ENCODE data around the gene TWIST2.

Gene TWIST2

DNA sequence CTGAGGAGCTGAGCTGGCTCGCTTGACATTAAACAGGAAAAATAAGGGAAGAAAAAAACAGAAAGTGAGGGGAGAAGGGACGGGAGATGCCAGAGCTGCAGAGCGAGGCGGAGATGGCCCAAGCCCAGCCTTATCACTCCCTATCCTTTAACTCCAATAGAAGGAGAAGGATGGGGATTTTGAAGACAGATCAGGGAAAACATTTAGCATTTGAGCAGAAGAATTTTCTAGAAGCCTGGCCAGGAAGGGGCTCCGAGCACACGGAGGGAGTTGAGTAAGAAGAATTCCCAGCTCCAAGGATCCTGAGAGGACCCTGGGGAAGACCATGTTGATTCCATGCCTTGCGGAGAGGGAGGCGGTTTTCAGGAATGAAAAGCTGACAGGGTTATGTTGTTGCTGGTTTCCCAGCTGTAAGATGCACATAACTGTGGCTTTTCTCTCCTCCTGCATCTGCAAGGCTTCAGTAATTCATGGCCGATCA lies 35.6 kb downstream of the TWIST2 start:
- DNase-seq = no peak
- TF ChIP-seq, protein P1, sequence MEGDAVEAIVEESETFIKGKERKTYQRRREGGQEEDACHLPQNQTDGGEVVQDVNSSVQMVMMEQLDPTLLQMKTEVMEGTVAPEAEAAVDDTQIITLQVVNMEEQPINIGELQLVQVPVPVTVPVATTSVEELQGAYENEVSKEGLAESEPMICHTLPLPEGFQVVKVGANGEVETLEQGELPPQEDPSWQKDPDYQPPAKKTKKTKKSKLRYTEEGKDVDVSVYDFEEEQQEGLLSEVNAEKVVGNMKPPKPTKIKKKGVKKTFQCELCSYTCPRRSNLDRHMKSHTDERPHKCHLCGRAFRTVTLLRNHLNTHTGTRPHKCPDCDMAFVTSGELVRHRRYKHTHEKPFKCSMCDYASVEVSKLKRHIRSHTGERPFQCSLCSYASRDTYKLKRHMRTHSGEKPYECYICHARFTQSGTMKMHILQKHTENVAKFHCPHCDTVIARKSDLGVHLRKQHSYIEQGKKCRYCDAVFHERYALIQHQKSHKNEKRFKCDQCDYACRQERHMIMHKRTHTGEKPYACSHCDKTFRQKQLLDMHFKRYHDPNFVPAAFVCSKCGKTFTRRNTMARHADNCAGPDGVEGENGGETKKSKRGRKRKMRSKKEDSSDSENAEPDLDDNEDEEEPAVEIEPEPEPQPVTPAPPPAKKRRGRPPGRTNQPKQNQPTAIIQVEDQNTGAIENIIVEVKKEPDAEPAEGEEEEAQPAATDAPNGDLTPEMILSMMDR (IDR thresholded peaks at IDR 0.05; ENCODE audit: low read depth, low read length) = no peak
- Histone ChIP-seq H3K36me3 (no peaks in the 10 kb centered on the region), H3K27me3 (no peaks in the 10 kb centered on the region; the same call in 1 of the 2 replicates), H3K9me3 (no peaks in the 10 kb centered on the region), H3K4me3 (ENCODE audit: low read depth, low read length) (no peak overlapping the region), H3K4me1 (no peaks in the 10 kb centered on the region)

DNA sequence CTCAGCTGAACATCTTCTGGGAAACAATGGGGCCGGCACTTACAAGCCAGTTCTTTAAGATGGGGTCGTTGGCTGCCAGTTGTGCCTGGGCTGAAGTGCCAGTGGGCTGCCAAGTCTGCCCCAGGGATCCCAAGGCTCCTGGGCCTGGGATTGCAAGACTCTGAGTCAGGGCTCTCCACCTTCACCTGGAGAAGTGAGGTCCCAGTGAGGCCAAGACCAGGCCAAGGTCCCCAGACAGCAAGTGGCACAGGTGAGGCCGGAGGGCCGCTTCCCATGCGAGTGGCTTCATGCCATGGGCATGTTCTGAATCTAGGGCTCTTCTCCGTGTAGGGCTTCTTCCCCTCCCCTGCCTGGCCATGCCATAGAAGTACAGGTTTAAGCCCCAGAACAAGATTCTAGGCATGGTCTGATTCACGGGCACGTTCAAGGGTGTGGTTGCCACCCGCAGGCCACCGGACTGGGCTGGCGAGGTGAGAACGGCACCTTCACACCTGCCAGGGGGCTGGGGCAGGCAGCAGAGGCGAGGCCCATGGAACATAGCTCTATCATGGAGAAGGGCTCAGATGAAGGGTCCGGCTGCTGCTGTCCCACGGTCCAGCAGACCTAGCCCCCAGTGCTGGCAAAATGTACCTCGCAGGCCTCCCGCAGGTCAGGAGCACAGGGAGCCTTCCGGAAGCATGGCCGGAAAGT lies 36.4 kb downstream of the TWIST2 start:
- no peaks in the 10 kb centered on the region for H3K4me1 ChIP-seq
- H3K4me3 ChIP-seq (ENCODE audit: low read depth, low read length) = no peak overlapping the region
- no peaks in the 10 kb centered on the region for H3K36me3 ChIP-seq
- H3K27me3 ChIP-seq = no peaks in the 10 kb centered on the region; the same call in 1 of the 2 replicates
- H3K9me3 ChIP-seq = no peaks in the 10 kb centered on the region
- DNase-seq = no peak
- TF ChIP-seq, protein P1 (IDR thresholded peaks at IDR 0.05; ENCODE audit: low read depth, low read length) = no peak

DNA sequence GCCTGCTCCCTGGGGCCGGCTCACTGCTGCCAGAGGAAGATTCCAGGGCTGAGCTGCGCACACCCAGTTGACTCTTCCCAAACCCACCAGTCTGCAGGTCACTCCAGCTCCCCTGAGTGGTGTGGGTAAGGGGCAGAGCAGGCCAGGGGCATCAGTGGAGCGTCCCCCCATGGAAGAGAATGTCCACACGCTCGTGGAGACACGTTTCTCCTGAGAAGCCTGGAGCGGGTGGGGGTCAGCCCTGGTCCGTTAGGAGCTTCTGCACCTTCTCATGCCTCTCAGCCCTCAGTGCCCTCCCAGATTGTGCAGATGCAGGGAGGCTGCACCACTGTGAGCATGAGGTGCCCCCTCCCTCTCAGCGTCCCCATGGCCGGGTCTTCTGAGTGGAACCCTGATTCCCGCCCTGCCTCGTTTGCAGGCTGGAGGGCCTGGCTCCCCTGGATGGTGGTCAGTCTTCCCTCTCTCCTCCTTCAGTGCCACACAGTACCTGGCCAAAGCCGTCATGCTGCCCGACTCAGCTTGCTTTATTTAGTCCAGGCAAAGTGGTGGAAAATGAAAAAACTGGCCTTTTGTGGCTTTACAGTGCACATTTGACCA lies 37.0 kb downstream of the TWIST2 start:
- TF ChIP-seq, protein P1 (IDR thresholded peaks at IDR 0.05; ENCODE audit: low read depth, low read length) = no peak
- Histone ChIP-seq H3K4me1 (no peaks in the 10 kb centered on the region), H3K27me3 (no peaks in the 10 kb centered on the region; the same call in 1 of the 2 replicates), H3K36me3 (no peaks in the 10 kb centered on the region), H3K4me3 (ENCODE audit: low read depth, low read length) (no peak overlapping the region), H3K9me3 (no peaks in the 10 kb centered on the region)
- no peak for DNase-seq

DNA sequence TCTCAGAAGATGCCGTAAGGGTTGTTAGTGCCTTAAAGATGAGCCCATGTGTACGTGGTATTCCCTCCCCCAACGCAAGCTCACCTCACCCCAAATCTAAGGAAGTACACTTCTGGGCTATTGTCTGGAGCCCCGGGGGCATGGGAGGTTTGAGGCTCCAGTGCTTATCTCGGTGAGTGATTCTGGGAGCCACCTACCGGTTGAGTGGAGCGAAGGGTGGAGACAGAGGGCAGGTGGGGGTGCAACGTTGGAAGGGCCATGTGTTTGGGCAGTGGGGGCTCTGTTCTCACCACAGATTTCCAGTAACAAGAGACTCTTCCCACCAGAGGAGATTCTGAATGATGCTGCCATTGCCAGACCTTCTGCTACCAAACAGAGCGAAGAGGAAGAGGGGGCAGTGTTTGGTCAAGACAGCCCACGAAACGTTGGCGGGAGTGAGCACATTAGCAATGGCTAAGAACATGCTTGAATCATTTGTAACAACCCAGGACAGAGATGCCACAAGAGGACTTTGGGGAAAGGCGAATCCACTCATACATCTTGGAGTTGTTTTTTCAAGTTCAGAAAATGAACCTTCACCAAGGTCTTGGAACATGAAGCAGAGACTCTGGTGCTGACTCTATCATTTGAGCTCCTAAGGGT lies 38.7 kb downstream of the TWIST2 start:
- TF ChIP-seq, protein P1 (IDR thresholded peaks at IDR 0.05; ENCODE audit: low read depth, low read length) = no peak
- H3K36me3 ChIP-seq = no peaks in the 10 kb centered on the region

DNA sequence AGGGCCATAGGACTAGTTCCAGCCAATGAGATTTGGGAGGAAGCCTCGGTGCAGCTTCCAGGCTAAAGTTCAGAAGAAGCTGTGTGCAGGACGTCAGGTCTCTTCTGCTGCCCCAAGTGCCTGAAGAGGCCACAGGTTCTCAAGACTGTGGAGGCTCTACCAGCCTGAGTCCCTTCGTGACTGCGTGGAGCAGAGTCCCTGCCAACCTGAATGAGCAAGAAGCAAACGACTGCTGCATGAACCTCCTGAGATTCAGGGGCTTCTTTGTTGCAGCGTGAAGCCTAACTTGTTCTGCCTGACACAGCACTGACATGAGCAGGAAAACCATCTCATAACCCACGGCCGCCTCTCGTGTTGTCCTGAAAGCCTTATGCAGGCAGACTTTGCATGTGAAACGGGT lies 39.7 kb downstream of the TWIST2 start:
- TF ChIP-seq, protein P1 (IDR thresholded peaks at IDR 0.05; ENCODE audit: low read depth, low read length) = no peak

More for the DNA sequence above, 38.7 kb downstream of the TWIST2 start:
- Histone ChIP-seq H3K4me3 (ENCODE audit: low read depth, low read length) (no peak overlapping the region), H3K4me1 (no peaks in the 10 kb centered on the region), H3K9me3 (no peaks in the 10 kb centered on the region), H3K27me3 (no peaks in the 10 kb centered on the region; the same call in none of the 2 replicates)
- no peak for DNase-seq

More for the DNA sequence above, 39.7 kb downstream of the TWIST2 start:
- H3K4me1 ChIP-seq = no peaks in the 10 kb centered on the region
- H3K4me3 ChIP-seq (ENCODE audit: low read depth, low read length) = no peak overlapping the region
- no peaks in the 10 kb centered on the region for H3K36me3 ChIP-seq
- no peaks in the 10 kb centered on the region for H3K9me3 ChIP-seq
- DNase-seq = no peak
- H3K27me3 ChIP-seq = no peaks in the 10 kb centered on the region; the same call in none of the 2 replicates

Measured in BE2C (cell line).